Lung microvascular endothelial cell (primary cell): ENCODE measurements around the gene PREB. TPM values are rescaled to one million over a fixed set of nuclear protein-coding genes. Genes with fewer than 3 reads are reported as not detected.
"Not testable (repeated sequence)": the region's sequence is repeated elsewhere in the genome, so short reads cannot be mapped to it uniquely, and the experiment has no call there.

Experiments
- DNase-seq, 2 donors: peaks; one replicate each; pipeline versions ENCODE4 v3.0.0 to v3.0.0-alpha.2; 2010; ENCODE audit warnings: low read depth in 2 of 2
- total RNA-seq: library from RNA; depleted of rRNA; stranded (reverse); fragments of >200 nt; gene quantifications from 2 replicates; pipeline ENCODE4 v1.2.1, GENCODE V29; 2014

Gene PREB
- total RNA-seq, 1 donor from 2014 or later, result 36.7 TPM

GRCh38 chr2:27127883-27128667, 6.4 kb downstream of the PREB start:
- DNase-seq, result no peak

DNA sequence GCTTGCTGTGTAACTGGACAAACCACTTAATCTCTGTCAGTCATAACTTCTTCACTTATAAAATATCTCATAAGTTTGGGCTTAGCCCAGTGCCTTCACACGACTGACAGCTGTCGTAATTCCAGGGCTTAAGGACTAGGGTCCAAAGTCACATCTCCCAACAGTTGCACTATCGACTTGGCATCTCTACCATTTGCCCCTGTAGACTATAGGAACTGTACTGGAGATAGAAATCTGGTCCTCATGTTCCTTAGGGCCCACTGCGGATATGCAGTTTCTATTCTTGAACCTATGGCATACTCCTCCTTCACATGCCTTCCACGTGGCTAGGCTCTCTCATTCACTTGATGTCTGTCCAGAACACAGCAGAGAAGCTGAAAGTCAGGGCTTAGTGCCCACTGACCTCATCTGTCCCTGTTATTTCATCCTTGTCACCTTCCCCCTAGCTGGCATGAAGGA, 8.2 kb downstream of the PREB start:
- DNase-seq, result no peak

DNA sequence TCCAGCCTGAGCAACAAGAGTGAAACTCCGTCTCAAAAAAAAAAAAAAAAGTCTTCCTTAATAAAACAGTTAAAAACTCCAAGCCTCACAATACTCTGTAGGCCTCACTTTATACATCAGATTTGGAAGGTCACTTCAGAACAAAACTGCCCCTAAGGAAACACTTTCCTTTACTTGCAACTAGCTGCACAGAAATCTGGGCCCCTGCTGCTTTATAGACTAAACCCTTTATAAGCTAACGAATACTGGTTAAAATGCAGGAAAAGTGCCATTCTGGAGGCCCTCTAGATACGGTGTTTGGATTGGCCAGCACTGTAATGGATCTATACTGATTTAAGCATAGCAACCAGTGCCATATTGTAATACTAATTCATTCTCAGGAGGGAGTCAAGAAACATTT, 9.3 kb downstream of the PREB start:
- no peak for DNase-seq

DNA sequence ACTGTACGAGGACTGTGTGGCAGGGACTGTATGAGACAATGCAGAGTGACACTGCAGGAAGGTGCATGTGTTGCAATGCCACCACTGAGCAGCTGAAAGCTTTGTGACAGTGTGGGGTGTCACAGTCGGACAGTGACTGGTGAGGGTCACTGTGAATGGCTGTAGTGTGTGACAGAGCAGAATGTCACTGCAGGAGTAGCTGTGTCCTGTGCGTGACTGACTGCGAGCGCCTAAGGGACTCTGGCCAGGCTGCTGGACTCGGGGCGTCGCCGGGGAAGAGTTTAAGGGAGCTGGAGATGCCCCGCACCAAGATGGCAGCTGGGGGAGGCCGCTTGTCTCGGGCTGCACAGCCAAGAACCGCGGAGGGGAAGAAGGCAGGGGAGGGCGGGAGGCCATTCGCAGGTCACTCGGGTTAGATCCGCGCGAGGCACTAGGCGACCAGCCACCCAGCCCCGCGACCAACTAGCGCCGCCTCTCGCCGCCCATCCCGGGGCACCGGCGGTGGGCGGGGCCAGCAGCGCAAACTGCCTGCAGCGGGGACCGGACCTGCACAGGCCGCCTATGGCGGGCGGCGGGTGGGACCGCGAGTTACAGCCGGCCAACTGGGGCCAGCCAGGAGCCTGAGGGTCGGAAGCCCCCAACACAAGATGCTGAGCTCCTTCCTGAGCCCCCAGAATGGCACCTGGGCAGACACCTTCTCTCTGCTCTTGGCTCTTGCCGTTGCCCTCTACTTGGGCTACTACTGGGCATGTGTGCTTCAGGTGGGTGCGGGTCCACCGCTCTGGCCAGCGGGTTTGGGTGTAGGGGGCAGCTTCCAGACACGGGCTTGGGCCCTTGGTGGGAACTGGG, 10.9 kb downstream of the PREB start, which contains the start of gene ABHD1:
TSS of gene ABHD1 (plus strand) at position 514 of the 849 bp plus-strand sequence. CDS start at position 648, 134 bp downstream.
- peak in 1 of 2 donors; percentile 40 for DNase-seq

GRCh38 chr2:27122791-27123190, 11.6 kb downstream of the PREB start:
- DNase-seq, result no peak

DNA sequence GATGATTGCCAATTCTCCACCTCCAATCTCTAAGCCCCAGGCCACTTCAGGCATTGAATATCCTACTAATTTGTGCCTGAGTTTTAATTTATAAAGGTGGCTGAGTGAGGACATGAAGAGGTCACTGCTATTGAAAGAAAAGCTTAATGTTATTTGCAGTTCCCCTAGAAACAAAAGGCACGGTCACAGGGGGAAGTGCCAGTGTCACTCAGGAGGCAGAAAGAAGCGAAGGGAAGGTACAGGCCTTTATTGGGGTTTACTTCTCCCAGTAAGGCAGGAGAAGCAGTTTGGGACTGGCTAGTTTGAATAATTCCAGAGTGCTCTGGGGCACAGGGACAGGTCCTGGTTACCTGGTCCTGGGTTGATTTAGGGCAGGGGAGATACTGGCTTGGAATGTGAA, 12.5 kb downstream of the PREB start:
- no peak for DNase-seq

- DNase-seq, result not testable (repeated sequence)
Observed at GRCh38 chr2:27119330-27119670, 15.1 kb downstream of the PREB start.

- peak in 1 of 2 donors; percentile 42 for DNase-seq
Observed at GRCh38 chr2:27118525-27119329, 15.7 kb downstream of the PREB start, which contains the start of gene CGREF1. TSS of gene CGREF1 (minus strand) at chr2:27119128. CDS start at chr2:27104366, 14,762 bp downstream.

- no peak for DNase-seq
Observed at GRCh38 chr2:27117995-27118524, 16.4 kb downstream of the PREB start.

DNA sequence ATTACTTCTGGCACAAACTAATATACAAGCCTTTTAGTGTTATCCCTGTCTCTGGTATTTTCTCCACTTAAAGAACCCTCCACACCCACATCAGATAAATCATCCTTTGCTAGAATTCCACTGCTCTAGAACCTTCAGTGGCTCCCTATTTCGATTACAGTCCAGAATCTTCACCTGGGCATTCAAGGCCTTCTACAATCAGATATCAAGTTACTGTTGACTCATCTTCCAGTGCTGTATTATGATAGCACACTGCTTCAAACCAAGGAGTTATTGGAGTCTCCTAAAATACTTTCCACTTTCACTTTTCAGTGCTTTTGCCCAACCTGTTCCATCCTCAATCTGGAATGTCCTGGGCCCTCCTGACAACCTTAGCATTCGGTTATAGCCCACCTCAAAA, 18.9 kb downstream of the PREB start:
- DNase-seq, result no peak

- DNase-seq, result not testable (repeated sequence)
Observed at GRCh38 chr2:27111392-27112078, 22.9 kb downstream of the PREB start.

DNA sequence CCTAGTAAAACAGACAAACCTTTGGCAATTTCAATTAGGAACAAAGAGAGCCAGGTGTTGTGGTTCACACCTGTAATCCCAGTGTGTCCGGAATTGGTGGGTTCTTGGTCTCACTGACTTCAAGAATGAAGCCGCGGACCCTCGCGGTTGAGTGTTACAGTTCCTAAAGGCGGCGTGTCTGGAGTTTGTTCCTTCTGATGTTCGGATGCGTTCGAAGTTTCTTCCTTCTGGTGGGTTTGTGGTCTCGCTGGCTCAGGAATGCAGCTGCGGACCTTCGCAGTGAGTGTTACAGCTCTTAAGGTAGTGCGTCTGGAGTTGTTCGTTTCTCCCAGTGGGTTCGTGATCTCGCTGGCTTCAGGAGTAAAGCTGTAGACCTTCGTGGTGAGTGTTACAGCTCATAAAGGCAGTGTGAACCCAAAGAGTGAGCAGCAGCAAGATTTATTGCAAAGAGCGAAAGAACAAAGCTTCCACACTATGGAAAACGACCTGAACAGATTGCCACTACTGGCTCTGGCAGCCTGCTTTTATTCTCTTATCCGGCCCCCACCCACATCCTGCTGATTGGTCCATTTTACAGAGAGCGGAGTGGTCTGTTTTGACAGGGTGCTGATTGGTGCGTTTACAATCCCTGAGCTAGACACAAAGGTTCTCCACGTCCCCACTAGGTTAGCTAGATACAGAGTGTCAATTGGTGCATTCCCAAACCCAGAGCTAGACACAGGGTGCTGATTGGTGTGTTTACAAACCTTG, 23.7 kb downstream of the PREB start:
- not testable (repeated sequence) for DNase-seq

- no peak for DNase-seq
Observed at GRCh38 chr2:27109083-27109482, 25.4 kb downstream of the PREB start.

- DNase-seq, result peak in 1 of 2 donors; percentile 39
Observed at GRCh38 chr2:27108221-27108620, 26.2 kb downstream of the PREB start.

DNA sequence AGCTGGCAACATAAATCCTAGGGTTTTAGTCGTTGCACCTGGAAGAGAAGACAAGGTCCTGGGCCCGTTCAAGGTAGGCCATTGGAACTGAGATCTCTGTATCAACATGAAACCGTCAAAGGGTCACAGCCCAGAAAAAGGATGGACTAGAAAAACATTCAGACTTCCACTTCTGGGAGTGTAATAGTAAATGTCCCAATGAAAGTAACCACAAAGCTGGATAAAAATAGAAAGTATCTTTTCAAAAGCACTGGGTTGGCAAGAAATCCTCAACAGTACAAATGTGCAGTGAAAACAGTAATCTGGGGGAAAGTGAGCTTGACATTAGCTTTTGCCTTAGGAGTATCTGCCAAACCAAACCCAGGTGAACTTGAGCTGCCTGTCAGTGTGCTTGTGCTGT, 28.5 kb downstream of the PREB start:
- DNase-seq, result no peak

DNA sequence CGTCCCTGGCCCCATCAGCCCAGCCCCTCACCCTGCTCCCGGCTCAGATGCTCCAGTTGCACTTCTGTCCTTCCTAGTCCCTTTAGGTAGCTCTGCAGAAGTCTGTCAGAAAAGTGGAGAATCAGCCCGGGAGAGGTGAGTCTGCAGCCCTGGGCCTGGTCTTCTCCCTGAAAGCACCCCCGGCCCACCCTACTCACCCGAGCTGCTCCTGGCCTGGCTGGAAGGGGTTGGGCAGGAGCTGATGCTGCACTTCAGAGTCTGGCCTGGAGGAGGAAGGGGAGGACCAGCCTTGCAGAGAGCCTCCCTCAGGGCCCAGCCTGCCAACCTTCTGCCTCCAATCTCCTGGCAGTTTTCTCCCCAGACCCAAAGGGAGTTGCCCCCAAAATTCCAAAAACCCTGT, 32.1 kb downstream of the PREB start:
- no peak for DNase-seq

DNA sequence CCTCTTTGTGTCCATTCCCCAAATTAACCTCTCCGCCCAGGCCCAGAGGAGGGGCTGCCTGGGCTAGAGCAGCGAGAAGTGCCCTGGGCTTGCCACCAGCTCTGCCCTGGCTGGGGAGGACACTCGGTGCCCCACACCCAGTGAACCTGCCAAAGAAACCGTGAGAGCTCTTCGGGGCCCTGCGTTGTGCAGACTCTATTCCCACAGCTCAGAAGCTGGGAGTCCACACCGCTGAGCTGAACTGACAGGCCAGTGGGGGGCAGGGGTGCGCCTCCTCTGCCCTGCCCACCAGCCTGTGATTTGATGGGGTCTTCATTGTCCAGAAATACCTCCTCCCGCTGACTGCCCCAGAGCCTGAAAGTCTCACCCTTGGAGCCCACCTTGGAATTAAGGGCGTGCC, 34.4 kb downstream of the PREB start:
- DNase-seq, result no peak

GRCh38 chr2:27099334-27099955, 35.0 kb downstream of the PREB start:
- DNase-seq, result no peak

- DNase-seq, result no peak
Observed at GRCh38 chr2:27097341-27097740, 37.1 kb downstream of the PREB start.
